Spleen (tissue), 7 donors: ENCODE results near the gene PTPRN.

Source experiments
- CTCF ChIP-seq, 11 experiments: fragments of 200-600 bp in 7 of 11; fragments of 450-650 bp in 4 of 11; sonication (generic) in 4 of 11; IDR thresholded peaks in 8 of 11; conservative IDR thresholded peaks in 3 of 11; 1 replicate in 7 of 11; 2 replicates in 4 of 11; pipeline versions ENCODE4 v1.4.0 to v1.8.0; 2016 to 2021; ENCODE audit warnings: antibody characterized with exemption in 11 of 11, inconsistent platforms in 4 of 11, mild to moderate bottlenecking in 1 of 11
- POLR2A ChIP-seq, 3 donors: fragments of 450-650 bp; IDR thresholded peaks; one replicate each; pipeline ENCODE4 v1.5.1; 2017; ENCODE audit warnings: antibody characterized with exemption in 3 of 3, mild to moderate bottlenecking in 1 of 3
- POLR2AphosphoS5 ChIP-seq, 3 donors: sonication (generic); formaldehyde crosslinking; IDR thresholded peaks; one replicate each; pipeline ENCODE4 v1.5.1; 2017; ENCODE audit warnings: antibody characterized with exemption in 3 of 3
- donor health status: DM: no; HTN: no; CAD: no; lungs with moderate emphysema.
- donor health status: DM: no; HTN: no; CAD: no.
- donor health status: DM: no; HTN: no; CAD: no.

- peak; percentile 31 to 65 (median 55) for TF ChIP-seq POLR2AphosphoS5 (IDR thresholded peaks at IDR 0.05)
- peak; percentile 91 to 99 (median 98) for TF ChIP-seq CTCF (IDR thresholded peaks at IDR 0.05 in 8 of 11, conservative IDR thresholded peaks at IDR 0.05 in 3 of 11)
- TF ChIP-seq POLR2A (IDR thresholded peaks at IDR 0.05), result peak in 1 of 3 donors; percentile 14
Measured at GRCh38 chr2:219277703-219278654, 31.2 kb downstream of the PTPRN start.
